GM12874 (cell line): Measurements from ENCODE around the gene ETV5.

Experiments
- TF ChIP-seq, protein P1 (sequence below): IDR thresholded peaks from 2 replicates; pipeline ENCODE4 v1.5.1; 2011; ENCODE audit warnings: low read depth, mild to moderate bottlenecking, control low read depth, low read length, moderate library complexity; ENCODE audit not compliant: insufficient read depth

ETV5 gene

GRCh38 chr3:186012137-186012536 lies 96.8 kb downstream of the ETV5 start:
- TF ChIP-seq, protein P1, sequence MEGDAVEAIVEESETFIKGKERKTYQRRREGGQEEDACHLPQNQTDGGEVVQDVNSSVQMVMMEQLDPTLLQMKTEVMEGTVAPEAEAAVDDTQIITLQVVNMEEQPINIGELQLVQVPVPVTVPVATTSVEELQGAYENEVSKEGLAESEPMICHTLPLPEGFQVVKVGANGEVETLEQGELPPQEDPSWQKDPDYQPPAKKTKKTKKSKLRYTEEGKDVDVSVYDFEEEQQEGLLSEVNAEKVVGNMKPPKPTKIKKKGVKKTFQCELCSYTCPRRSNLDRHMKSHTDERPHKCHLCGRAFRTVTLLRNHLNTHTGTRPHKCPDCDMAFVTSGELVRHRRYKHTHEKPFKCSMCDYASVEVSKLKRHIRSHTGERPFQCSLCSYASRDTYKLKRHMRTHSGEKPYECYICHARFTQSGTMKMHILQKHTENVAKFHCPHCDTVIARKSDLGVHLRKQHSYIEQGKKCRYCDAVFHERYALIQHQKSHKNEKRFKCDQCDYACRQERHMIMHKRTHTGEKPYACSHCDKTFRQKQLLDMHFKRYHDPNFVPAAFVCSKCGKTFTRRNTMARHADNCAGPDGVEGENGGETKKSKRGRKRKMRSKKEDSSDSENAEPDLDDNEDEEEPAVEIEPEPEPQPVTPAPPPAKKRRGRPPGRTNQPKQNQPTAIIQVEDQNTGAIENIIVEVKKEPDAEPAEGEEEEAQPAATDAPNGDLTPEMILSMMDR = no peak

GRCh38 chr3:186004671-186005070 lies 104.2 kb downstream of the ETV5 start:
- TF ChIP-seq, protein P1 = no peak

GRCh38 chr3:186004209-186004608 lies 104.7 kb downstream of the ETV5 start:
- TF ChIP-seq, protein P1 = no peak

GRCh38 chr3:186003610-186004009 lies 105.3 kb downstream of the ETV5 start:
- TF ChIP-seq, protein P1 = no peak

DNA sequence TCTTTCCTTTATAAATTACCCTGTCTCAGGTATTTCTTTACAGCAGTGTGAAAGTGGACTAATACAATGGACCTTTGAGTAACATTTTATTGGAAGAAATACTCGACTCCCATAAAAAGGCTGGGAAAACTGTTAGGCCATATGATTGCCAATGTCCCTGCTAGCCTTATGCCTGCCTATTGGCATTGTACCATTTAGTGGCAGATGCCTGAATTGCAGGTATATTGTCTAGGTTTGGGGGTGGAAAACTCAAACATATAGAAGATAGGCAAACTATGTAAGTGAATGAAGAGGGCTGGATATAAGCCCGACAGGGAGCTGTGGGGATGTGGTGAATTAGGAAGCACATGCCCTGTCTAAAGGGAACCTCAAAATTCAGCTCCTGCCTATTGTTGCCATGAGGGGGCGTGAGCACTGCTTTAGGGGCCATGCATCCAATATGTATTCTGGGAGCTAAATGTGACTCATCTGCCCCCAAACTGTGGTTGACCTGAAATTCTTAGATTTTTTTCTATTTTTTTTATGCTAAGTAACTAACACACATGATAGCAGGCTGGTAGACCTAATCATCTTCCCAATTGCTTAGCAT lies 105.9 kb downstream of the ETV5 start:
- TF ChIP-seq, protein P1 = peak; percentile 36; the same call in 1 of the 2 replicates

GRCh38 chr3:186001842-186002241 lies 107.0 kb downstream of the ETV5 start:
- TF ChIP-seq, protein P1 = no peak

DNA sequence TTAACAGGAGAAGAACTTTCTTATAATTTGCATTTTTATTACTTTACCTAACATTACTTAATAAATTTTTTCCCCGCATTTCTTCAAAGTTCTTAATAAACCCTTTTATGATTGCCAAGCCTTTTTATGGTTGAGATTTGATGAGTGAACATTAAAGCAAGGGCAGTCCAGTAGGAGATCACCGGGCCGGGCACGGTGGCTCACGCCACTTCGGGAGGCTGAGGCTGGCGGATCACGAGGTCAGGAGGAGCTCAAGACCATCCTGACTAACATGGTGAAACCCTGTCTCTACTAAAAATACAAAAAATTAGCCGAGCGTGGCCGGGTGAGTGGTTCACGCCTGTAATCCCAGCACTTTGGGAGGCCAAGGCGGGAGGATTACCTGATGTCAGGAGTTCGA lies 109.7 kb downstream of the ETV5 start:
- TF ChIP-seq, protein P1 = no peak
